ENCODE measurements around the gene C3orf18. TPM values are rescaled to one million over a fixed set of nuclear protein-coding genes. Genes with fewer than 3 reads are reported as not detected.

C3orf18 gene
- total RNA-seq, 2 experiments from 2014 or later = 3.9 to 5.2 TPM

- H3K9me3 Mint-ChIP-seq = no peaks in the 10 kb centered on the region
- no peak for ATAC-seq (ENCODE audit: poor library complexity)
- H3K27me3 Mint-ChIP-seq = no peaks in the 10 kb centered on the region
- no peak for TF ChIP-seq CTCF (IDR thresholded peaks at IDR 0.05)
- Histone ChIP-seq H3K27ac (ENCODE audit: low read depth in 1 of 2, low read length in 2 of 2) (peak overlapping the region; percentile 48 to 89), H3K9me3 (ENCODE audit: control insufficient read depth in 1 of 2, insufficient read depth in 1 of 2, low read length in 2 of 2) (no peaks in the 10 kb centered on the region), H3K4me3 (ENCODE audit: low read length) (peak overlapping the region; percentile 87), H3K36me3 (ENCODE audit: insufficient read depth, low read length) (peaks cover 56% of the 10 kb centered on the region), H3K27me3 (ENCODE audit: control insufficient read depth in 1 of 2, insufficient read depth in 2 of 2, low read length in 2 of 2) (no peaks in the 10 kb centered on the region), H3K4me1 (ENCODE audit: insufficient read depth, low read length) (peaks cover 88% of the 10 kb centered on the region)
- H3K27ac Mint-ChIP-seq = peak overlapping the region; percentile 93
- H3K36me3 Mint-ChIP-seq (ENCODE audit: low read depth) = peaks cover 56% of the 10 kb centered on the region
- ChIA-PET CTCF (interaction anchor here (0.5 to 9.7 kb wide), 8 partner anchors 9 to 430 kb away, joined by 3 to 234 read pairs (median 4); partner anchors contain the start of genes C3orf18 and HEMK1), POLR2A (interaction anchor here (0.9 to 20.8 kb wide), 9 partner anchors 10 to 775 kb away, joined by 3 to 446 read pairs (median 4); partner anchors contain the start of genes C3orf18, CYB561D2, HEMK1 and MANF)
- H3K4me3 Mint-ChIP-seq = peak overlapping the region; percentile 96
- peak in 4 of 14 experiments; percentile 25 to 57 (median 56) for DNase-seq
- peaks cover 79% of the 10 kb centered on the region for H3K4me1 Mint-ChIP-seq (ENCODE audit: low read depth)
- intact Hi-C loops (cut with DNase I, micrococcal nuclease) = loop anchor here (2.0 to 10.0 kb wide), 4 partner anchors 18 to 414 kb away; partner anchors contain the start of gene ZMYND10 (in 2 of the 2)
Observed at GRCh38 chr3:50610181-50610971, 42.8 kb upstream of the C3orf18 start.

DNA sequence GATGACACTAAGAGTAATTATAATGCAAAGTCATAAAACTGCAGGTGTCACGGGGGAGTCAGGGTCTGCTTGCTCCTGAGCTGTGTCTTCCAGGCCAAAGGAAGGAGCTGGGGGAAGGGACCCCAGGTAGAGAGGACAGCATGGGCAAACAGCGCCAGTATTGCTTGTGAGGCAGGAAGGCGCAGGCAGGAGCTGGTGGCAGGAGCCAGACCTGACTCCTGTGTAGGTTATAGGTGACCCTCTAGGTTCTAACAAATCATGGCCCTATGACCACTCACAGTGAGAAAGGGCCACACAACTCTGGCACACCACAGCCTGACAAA, 42.2 kb upstream of the C3orf18 start:
- ATAC-seq (ENCODE audit: poor library complexity) (no peak), DNase-seq (peak in 1 of 14 experiments; percentile 43)
- intact Hi-C loops (cut with DNase I, micrococcal nuclease) = loop anchor here (2.0 to 10.0 kb wide), 4 partner anchors 17 to 415 kb away; partner anchors contain the start of gene ZMYND10 (in 2 of the 2)
- Mint-ChIP-seq H3K4me1 (ENCODE audit: low read depth) (peaks cover 85% of the 10 kb centered on the region), H3K9me3 (no peaks in the 10 kb centered on the region), H3K27ac (peak overlapping the region; percentile 93), H3K36me3 (ENCODE audit: low read depth) (peaks cover 60% of the 10 kb centered on the region), H3K4me3 (peak overlapping the region; percentile 96), H3K27me3 (no peaks in the 10 kb centered on the region)
- Histone ChIP-seq H3K4me3 (ENCODE audit: low read length) (peak overlapping the region; percentile 87), H3K36me3 (ENCODE audit: insufficient read depth, low read length) (peaks cover 62% of the 10 kb centered on the region), H3K27ac (ENCODE audit: low read depth in 1 of 2, low read length in 2 of 2) (peak overlapping the region; percentile 48 to 89), H3K4me1 (ENCODE audit: insufficient read depth, low read length) (peaks cover 94% of the 10 kb centered on the region), H3K27me3 (ENCODE audit: control insufficient read depth in 1 of 2, insufficient read depth in 2 of 2, low read length in 2 of 2) (no peaks in the 10 kb centered on the region), H3K9me3 (ENCODE audit: control insufficient read depth in 1 of 2, insufficient read depth in 1 of 2, low read length in 2 of 2) (no peaks in the 10 kb centered on the region)
- POLR2A ChIA-PET = interaction anchor here (0.9 to 20.8 kb wide), 9 partner anchors 9 to 776 kb away, joined by 3 to 446 read pairs (median 4); partner anchors contain the start of genes C3orf18, CYB561D2, HEMK1 and MANF
- TF ChIP-seq CTCF (IDR thresholded peaks at IDR 0.05) = no peak
- CTCF ChIA-PET = interaction anchor here (1.0 to 9.7 kb wide), 6 partner anchors 8 to 67 kb away, joined by 3 to 234 read pairs (median 6); partner anchors contain the start of genes C3orf18 and HEMK1

DNA sequence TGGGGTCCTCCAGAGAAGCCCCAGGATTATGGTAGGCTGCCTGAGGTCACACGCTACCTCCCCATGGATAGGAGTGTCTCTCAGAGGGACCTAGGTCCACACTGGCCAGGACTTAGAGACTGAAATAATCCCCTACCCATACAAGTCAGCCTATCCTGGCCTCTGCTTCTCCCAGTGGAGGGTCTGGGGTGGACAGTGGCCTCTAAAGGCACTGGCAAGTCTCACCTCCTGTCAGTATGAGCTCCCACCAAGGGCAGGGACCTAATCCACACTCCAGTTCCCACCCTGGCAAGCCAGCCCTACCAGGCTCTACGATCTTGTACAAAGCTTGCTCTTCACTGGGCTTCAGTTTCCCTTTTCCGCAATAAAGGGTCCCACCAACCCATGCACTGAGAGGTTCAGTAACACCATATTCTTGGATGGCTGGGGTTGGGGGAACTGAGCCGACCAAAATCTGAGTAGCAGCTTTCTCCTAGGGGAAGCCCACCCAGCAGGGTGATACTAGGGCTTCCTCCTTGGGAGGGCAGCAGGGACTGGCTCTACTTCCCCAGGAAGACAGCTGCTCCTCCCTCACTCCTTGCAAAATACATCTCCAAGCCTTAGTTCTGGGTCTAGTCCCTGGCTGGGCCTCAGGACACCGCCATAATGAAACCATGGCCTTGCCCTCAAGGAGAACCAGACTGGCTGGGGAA, 41.7 kb upstream of the C3orf18 start:
- Mint-ChIP-seq H3K27ac (peak overlapping the region; percentile 93), H3K4me3 (peak overlapping the region; percentile 96), H3K36me3 (ENCODE audit: low read depth) (peaks cover 63% of the 10 kb centered on the region), H3K27me3 (no peaks in the 10 kb centered on the region), H3K9me3 (no peaks in the 10 kb centered on the region), H3K4me1 (ENCODE audit: low read depth) (peaks cover 89% of the 10 kb centered on the region)
- intact Hi-C loops (cut with DNase I, micrococcal nuclease) = no loop called here
- H3K4me3 ChIP-seq (ENCODE audit: low read length) = peak overlapping the region; percentile 87
- peak overlapping the region; percentile 51 to 61 for H3K27ac ChIP-seq (ENCODE audit: low read depth in 1 of 2, low read length in 2 of 2)
- no peaks in the 10 kb centered on the region for H3K27me3 ChIP-seq (ENCODE audit: control insufficient read depth in 1 of 2, insufficient read depth in 2 of 2, low read length in 2 of 2)
- H3K4me1 ChIP-seq (ENCODE audit: insufficient read depth, low read length) = peaks cover 95% of the 10 kb centered on the region
- no peaks in the 10 kb centered on the region for H3K9me3 ChIP-seq (ENCODE audit: control insufficient read depth in 1 of 2, insufficient read depth in 1 of 2, low read length in 2 of 2)
- peaks cover 67% of the 10 kb centered on the region for H3K36me3 ChIP-seq (ENCODE audit: insufficient read depth, low read length)
- ATAC-seq (ENCODE audit: poor library complexity) (no peak), DNase-seq (no peak)
- CTCF ChIA-PET = interaction anchor here (1.4 to 9.7 kb wide), 4 partner anchors 11 to 39 kb away, joined by 3 to 234 read pairs (median 60); partner anchors contain the start of genes C3orf18 and HEMK1
- TF ChIP-seq CTCF (IDR thresholded peaks at IDR 0.05) = no peak
- POLR2A ChIA-PET = interaction anchor here (0.8 to 20.8 kb wide), 10 partner anchors 9 to 776 kb away, joined by 3 to 446 read pairs (median 4); partner anchors contain the start of genes C3orf18, CYB561D2, HEMK1 and MANF

Data from CD4-positive, alpha-beta T cell (primary cell).